GM18502 (cell line): ENCODE measurements around the gene BNIP1.

Experiments
- ATAC-seq: cut with Tn5 transposase; IDR thresholded peaks from one replicate; pipeline ENCODE4 v1.9.1; 2021; ENCODE audit warnings: mild to moderate bottlenecking; ENCODE audit not compliant: unreplicated experiment, poor library complexity

Gene BNIP1

DNA sequence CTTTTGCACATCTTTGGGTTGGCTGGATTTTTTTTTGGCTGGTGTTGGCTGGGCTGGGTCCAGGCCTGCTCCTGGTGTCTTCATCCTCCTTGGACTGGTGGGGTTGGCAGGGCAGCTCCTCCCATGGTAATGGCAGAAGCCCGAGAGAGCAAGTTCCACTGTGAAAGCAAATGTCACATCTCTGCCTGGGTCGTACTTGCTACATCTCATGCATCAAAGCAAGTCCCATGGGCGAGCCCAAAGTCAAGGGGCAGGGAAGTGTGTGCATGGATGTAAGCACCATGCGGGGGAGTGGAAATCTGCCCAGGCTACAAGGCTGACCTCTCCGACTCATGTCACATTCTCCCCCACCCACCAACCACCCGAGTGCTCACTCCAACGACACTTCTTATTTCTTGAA lies 64.0 kb downstream of the BNIP1 start:
- no peak for ATAC-seq

- ATAC-seq = no peak
Observed at GRCh38 chr5:173210877-173211276, 66.5 kb downstream of the BNIP1 start.

DNA sequence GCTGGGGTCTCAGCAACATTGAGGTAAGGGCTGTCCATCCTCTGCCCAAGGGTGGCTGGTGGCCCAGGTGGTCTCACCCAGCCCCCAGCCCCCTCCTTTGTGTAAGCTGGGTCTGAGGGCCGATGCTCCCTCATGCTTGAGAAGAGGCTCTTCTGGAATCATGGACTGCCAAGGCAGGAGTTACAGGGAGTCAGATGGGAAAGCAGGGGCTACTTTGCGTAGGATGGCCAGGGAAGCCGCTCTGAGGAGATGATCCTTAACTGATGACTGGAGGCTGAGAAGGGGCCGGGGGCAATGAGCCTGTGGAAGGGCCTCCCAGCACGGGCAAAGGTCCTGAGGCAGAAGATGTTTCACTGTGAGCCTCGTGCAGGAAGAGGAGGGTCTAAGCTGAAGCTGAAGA lies 67.0 kb downstream of the BNIP1 start:
- no peak for ATAC-seq

- ATAC-seq = no peak
Observed at GRCh38 chr5:173213236-173213933, 69.1 kb downstream of the BNIP1 start.
